Astrocyte of the spinal cord (primary cell): ENCODE results near the gene SCFD2.

Source experiments
- DNase-seq: peaks from one replicate; pipeline ENCODE4 v3.0.0; 2011; ENCODE audit warnings: low read depth, low spot score
- H3K4me3 ChIP-seq: 2 replicates; pipeline ENCODE4 v1.5.1; 2011; ENCODE audit warnings: low read depth, mild to moderate bottlenecking, low read length, moderate library complexity
- in situ Hi-C: cut with HindIII; loops from 2 replicates; pipeline ENCODE4 v1.10.0; 2017; ENCODE audit warnings: low sequenced_read_pairs
- TF ChIP-seq, protein P1 (sequence below): IDR thresholded peaks from 2 replicates; pipeline ENCODE4 v1.5.1; 2012; ENCODE audit warnings: low read depth, mild to moderate bottlenecking, low read length, inconsistent platforms

SCFD2 gene

DNA sequence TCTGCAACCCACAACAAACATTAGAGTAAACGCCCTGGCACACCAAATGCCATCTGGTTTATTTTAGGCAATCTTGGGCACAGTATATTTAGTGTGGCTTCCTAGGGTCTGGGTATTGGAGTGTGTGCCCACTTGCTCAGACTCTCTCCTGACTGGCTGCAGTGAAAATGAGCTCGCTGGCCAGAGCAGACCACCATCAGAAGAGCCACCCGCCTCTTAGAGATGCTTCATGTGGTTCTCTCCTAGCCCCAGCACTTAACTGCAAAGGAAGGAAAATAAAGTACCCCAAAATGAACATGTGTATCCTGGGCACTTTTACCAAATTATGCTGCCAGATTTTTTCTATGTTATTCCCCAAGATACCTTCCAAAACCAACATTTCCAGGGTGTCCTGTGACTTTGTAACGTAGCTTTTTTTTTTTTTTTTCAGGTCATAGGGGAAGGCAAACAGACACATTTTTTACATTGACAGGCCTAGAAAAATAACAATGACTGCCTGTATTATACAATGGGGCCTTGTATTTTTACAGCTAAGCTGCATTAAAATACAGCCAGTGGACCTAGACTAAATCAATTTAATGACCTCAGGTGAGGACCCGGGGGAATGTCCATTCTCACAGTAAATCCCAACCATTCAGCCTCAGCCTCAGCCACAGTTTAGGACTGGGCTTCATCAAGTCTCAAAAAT lies 310.0 kb downstream of the SCFD2 start:
- H3K4me3 ChIP-seq, result no peak overlapping the region
- TF ChIP-seq, protein P1, sequence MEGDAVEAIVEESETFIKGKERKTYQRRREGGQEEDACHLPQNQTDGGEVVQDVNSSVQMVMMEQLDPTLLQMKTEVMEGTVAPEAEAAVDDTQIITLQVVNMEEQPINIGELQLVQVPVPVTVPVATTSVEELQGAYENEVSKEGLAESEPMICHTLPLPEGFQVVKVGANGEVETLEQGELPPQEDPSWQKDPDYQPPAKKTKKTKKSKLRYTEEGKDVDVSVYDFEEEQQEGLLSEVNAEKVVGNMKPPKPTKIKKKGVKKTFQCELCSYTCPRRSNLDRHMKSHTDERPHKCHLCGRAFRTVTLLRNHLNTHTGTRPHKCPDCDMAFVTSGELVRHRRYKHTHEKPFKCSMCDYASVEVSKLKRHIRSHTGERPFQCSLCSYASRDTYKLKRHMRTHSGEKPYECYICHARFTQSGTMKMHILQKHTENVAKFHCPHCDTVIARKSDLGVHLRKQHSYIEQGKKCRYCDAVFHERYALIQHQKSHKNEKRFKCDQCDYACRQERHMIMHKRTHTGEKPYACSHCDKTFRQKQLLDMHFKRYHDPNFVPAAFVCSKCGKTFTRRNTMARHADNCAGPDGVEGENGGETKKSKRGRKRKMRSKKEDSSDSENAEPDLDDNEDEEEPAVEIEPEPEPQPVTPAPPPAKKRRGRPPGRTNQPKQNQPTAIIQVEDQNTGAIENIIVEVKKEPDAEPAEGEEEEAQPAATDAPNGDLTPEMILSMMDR, result no peak
- in situ Hi-C loops, result no loop called here
- peak; percentile 14 for DNase-seq

DNA sequence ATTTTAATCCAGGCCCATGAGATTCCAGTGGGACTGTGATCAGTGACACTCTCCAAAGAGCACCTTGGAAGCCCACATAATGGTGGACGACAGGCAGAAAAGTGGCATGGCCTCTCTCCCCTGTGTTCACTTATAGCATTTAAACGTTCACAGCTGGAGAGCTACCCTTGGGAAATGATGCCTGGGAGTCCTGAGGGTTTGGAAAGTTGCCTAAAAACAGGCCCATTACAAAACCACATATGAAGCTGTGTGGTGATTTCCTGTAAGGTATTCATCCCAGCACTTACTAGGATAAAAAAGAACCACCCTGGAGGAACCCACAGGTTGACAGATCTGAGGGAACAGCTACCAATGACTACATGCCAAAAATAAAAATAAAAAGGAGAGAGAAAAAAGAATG lies 310.6 kb downstream of the SCFD2 start:
- no peak overlapping the region for H3K4me3 ChIP-seq
- DNase-seq, result peak; percentile 91
- TF ChIP-seq, protein P1, result no peak
- in situ Hi-C loops, result no loop called here

DNA sequence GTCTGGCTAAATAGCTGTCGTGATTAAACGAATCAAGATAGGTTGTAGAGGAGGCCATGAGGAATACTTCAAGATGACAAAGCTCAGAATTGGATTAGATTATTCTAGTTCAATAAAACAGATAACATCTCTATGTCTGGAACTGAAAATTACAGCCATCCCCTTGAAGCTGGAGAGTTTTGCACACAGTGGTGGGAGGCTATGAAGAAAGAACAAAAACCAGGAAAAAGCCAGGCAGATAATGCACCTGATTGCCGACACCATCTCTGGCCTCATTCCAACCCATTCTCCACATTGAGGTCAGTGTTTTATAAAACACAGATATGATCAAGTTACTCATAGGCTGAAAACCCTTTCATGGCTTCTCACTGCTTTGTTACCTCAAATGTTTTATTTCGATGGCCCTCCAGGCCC lies 315.5 kb downstream of the SCFD2 start:
- in situ Hi-C loops, result no loop called here
- DNase-seq, result no peak
- TF ChIP-seq, protein P1, result no peak
- no peak overlapping the region for H3K4me3 ChIP-seq

DNA sequence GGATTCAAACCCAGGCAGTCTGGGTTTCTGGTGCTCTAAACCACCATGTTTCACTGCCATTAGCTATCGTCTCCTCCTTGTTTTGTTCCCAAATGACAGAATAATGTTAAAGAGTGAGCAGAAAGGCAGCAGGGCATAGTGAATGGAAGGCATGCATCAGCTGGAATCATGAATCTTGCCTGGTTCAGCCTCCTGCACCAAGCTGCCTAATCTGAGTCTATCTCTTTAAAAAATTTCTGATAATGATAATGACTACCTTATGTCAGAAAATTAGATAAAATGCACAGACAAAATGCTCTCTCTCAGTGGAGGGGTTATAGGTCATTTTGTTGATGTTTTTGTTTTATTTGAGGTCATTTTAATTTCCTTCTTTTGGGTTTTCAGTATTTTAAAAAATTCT lies 316.3 kb downstream of the SCFD2 start:
- no peak for DNase-seq

DNA sequence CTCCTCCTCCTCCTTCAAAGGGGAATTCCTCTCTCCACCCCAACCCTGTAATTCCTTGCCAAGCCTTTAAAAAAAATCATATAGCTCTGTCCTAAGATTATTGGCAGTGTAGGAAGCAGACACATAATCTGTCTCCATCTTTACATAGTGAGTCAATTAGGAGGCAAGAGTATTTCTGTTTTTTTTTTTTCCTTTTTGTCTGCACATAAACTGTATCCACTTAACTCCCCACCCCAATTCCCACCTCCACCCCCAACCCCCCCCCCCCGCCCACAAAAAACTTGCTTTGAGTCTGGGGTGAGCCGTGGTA lies 321.3 kb downstream of the SCFD2 start:
- no peak for DNase-seq
- in situ Hi-C loops, result no loop called here
- TF ChIP-seq, protein P1, result no peak
- H3K4me3 ChIP-seq, result no peak overlapping the region

More for the DNA sequence above, 316.3 kb downstream of the SCFD2 start:
- in situ Hi-C loops, result no loop called here
- no peak overlapping the region for H3K4me3 ChIP-seq
- TF ChIP-seq, protein P1, result no peak

DNA sequence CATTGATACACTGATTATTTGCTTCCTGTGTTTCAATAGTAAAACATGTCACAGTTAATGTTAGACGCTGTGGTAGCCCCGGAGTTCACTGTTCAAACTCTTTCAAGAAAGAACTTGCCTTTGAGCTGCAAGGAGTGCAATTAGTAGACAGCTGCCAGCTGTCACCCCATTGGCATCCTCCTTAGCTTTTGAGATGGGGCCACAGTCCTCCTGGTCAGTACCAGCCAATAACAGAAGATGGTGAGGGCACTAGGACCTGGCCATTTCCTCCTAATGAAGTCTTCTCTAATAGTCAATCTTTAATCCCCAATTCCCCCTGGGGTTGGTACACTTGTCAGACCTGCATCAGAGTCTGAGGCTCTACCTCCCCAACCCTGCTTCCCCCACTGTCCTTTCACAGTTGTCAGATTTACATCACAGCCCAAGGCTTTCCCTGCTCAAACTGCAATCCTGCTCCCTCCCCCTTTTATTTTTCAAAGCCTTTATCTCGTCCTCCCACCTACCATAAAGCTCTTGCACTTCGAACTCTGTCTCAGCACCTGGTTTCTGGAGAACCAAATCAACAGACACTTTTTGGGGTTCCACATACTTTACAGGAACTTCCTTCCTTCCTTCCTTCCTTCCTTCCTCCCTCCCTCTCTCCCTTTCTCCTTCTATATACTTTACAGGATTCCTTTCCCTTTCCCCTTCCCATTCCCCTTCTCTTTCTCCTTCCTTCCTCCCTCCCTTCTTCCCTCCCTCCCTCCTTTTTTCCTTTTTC lies 321.8 kb downstream of the SCFD2 start:
- TF ChIP-seq, protein P1, result no peak
- in situ Hi-C loops, result no loop called here

More for the DNA sequence above, 321.8 kb downstream of the SCFD2 start:
- H3K4me3 ChIP-seq, result no peak overlapping the region
- no peak for DNase-seq
